GM18526 (cell line): ENCODE results near the gene AAMDC.

ENCODE experiments used
- POLR2A ChIP-seq: IDR thresholded peaks from 3 replicates; pipeline ENCODE4 v1.6.1; 2011; ENCODE audit not compliant: insufficient read length; ENCODE audit errors: extremely low read depth

Gene AAMDC

DNA sequence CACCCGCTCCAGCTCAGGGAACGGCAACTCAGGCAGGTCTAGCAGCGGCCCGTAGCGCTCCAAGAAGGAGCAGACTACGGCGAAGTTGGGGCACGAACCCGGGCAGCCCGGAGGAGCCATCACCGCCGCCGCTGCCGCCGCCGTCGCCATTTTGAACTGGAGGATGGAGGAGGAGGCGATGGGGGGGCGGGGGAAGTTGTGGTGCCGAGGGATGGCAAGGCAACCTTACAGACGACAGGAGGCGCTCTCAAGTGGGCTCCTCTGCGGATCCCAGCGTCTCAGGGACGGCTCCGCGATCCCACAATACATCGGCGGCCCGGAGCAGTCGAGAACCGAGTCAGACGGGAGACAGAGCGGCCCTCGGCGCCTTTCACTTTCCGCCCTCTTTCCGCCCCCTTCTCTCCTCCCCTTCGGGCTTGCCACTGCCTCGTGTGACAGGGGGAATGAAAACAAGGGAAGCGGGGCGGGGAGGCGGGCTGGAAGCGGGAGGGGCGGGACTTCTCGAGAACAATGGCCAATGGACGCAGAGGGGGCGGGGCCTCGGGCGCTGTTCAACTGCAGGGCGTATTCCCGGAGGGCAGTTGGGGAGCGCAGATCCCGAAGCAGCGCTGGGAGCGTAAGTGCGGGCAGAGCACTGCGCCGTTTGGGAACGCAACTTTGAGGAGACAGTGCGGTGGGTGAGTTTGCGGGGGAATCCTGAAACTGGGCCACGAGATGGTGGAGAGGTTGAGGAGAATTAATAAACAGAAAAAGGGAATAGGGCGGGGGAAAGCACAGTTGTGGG is at the start of gene AAMDC, which contains the start of gene RSF1:
Gene AAMDC (plus strand): TSS at position 580 of the 784 bp plus-strand sequence. CDS start 21,353 bp downstream, outside the sequence.
Gene RSF1 (minus strand): TSS at position 158 of the 784 bp plus-strand sequence. CDS start 8 bp downstream, at position 150.
- peak; percentile 59 for TF ChIP-seq POLR2A

DNA sequence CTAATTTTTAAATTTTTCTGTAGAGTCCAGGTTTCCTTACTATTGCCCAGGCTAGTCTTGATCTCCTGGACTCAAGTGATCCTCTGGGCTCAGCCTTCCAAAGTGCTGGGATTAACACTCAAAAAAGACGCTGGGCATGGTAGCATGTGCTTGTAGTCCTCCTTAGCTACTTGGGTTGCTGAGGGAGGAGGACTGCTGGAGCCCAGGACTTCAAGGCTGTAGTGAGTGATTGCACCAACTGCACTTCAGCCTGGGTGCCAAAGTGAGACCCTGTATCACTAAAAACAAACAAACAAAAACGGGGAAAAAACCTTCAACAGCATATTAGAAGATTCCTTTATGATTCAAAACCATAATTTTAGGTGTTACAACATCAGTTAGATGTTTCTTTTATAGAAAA is 45.0 kb upstream of the AAMDC start:
- TF ChIP-seq POLR2A: no peak

DNA sequence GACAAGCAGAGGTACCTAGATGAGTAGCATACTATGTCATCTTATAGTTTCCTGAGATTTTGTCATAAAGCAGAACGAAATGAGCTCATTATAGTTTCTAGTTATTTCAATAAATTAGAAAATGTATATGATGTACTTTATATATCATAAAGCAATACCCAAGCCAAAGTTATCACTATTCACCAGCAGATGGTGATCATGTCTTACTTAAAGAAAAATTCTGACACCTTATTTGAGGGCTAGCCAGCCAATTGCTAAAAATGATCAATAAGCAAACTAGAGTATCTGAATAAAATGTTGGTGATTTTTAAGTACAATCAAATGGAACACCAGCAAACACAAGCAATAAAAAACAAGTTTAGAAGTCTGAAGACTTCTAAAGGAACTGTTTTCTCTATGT is 44.5 kb upstream of the AAMDC start:
- TF ChIP-seq POLR2A: no peak

- TF ChIP-seq POLR2A: no peak
Observed at GRCh38 chr11:77778118-77778517, 42.8 kb upstream of the AAMDC start.

DNA sequence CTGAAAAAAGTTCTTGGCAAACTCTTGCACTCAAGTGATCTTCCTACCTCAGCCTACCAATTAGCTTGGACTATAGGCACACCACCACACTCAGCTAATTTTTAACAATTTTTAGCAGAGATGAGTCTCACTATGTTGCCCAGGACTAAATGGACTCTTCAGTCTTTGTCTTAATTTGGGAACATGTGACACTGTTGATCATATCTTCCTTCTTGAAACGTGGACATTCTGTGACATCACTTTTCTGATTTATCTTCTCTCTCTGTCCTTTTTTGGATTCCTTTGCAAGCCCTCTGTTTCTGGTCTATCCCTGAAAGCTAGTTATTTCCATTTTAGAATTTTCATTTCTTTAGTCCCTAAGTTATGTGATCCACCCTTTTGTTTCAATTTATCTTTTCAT is 42.4 kb upstream of the AAMDC start:
- TF ChIP-seq POLR2A: no peak

DNA sequence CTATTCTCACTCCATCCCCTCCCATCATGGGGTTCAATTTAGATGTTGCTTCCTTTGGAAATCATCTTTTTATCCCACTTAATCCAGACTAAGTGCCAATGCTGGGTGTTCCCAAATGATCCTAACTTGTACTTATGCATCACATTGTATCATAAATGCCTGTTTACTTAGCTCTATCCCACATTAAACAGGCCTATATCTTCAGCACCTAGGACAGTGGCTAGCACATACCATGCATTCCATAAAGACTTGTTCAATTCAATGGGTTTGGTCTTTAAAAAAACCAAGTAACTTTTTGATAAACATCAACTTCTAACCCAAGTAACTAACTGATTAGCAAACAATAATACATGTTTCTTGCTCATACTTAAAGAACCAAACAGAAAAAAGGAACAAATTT is 41.0 kb upstream of the AAMDC start:
- no peak for TF ChIP-seq POLR2A

GRCh38 chr11:77783025-77783424 is 37.9 kb upstream of the AAMDC start:
- no peak for TF ChIP-seq POLR2A

DNA sequence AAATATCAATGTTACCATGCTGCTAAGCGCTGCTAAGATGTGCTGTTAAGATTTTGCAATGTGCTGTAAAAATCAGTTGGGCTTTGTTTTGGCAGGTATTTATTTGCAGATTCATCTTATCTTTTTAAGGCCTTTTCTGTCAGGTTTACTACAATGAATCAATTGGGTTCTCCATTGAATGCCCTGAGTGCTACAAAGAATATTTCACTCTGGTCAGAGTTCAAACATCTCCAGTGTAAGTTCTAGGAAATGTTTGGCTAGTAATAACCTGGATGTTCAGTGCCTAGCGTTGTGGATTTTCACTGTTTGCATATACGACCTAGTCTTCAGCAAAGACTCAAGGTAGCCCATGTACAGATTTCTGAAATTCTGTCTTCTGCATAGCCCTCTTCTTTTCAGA is 36.4 kb upstream of the AAMDC start:
- no peak for TF ChIP-seq POLR2A

DNA sequence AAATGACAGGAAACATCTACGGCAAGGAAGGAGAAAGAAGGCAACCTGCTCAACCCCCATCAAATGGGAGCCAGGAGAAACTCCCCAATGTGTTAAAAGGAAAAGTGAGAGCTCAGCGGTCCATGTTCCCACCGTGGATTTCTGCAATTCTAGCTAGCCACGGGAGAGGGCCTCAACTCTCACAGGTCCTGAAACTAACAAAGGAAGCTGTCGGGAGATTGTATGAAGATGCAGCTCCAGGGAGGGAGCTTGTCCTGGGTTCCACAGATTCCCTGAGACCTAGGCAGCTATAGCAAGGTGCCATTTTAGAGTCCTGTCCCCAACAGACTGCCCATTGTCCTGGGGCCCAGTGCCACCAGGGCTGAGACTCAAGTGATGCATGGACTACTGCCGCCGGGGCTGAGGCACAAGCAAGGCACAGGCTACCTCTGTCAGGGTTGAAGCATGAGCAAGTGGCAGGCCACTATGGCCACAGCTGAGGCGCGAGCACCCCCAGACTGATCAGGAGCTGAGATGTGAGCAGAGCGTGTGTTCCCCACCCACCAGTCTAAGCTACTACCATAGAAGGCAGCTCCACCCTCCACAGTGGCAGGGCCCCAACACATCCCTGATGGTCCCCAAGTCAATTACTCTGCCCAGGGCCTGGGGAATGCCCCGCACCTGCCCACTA is 31.7 kb upstream of the AAMDC start:
- no peak for TF ChIP-seq POLR2A

DNA sequence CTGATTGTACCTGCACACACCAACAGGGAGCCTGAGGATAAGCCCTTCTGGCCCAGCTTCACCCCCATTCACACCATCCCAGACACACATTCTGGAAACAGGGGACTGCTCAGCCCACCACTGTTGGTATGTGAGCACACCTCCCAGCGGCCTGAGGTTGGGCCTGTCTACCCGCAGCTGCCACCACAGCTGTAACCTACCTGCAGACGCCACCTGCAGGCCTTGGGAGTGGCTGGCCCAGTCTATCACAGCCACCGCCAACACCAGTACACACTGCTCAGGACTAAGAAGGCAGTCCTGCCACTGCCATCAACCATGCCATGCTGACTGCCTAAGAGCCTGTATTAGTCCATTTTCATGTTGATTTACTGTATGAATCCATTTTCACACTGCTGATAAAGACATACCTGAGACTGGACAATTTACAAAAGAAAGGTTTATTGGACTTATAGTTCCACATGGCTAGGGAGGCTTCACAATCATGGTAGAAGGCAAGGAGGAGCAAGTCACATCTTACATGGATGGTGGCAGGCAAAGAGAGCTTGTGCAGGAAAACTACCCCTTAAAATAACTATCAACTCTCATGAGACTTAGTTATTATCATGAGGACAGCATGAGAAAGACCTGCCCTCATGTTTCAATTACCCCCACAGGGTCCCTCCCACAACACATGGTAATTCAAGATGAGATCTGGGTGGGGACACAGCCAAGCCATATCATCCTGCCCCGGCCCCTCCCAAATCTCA is 31.0 kb upstream of the AAMDC start:
- no peak for TF ChIP-seq POLR2A

- no peak for TF ChIP-seq POLR2A
Observed at GRCh38 chr11:77791301-77791700, 29.6 kb upstream of the AAMDC start.

- no peak for TF ChIP-seq POLR2A
Observed at GRCh38 chr11:77793972-77794371, 27.0 kb upstream of the AAMDC start.

GRCh38 chr11:77799338-77799737 is 21.6 kb upstream of the AAMDC start:
- TF ChIP-seq POLR2A: no peak

GRCh38 chr11:77800449-77800848 is 20.5 kb upstream of the AAMDC start:
- TF ChIP-seq POLR2A: no peak

- no peak for TF ChIP-seq POLR2A
Observed at GRCh38 chr11:77801477-77801876, 19.5 kb upstream of the AAMDC start.

- TF ChIP-seq POLR2A: no peak
Observed at GRCh38 chr11:77806415-77806814, 14.5 kb upstream of the AAMDC start.
